Chondrocyte (in vitro differentiated cells): ENCODE measurements around the gene TPST2. TPM values are rescaled to one million over a fixed set of nuclear protein-coding genes. Genes with fewer than 3 reads are reported as not detected.

Experiments used
- DNase-seq: peaks from one replicate; pipeline ENCODE4 v3.0.0; 2021; ENCODE audit warnings: mixed read lengths, low spot score
- H3K27ac Mint-ChIP-seq: one replicate; pipeline ENCODE4 v1.8.0; 2021; ENCODE audit warnings: mild to moderate bottlenecking, moderate library complexity, mixed read lengths; ENCODE audit not compliant: unreplicated experiment
- H3K27me3 Mint-ChIP-seq: 2 replicates; pipeline ENCODE4 v1.8.0; 2021; ENCODE audit warnings: low read depth, mixed read lengths
- H3K36me3 Mint-ChIP-seq: 2 replicates; pipeline ENCODE4 v1.8.0; 2021; ENCODE audit warnings: low read depth, mixed read lengths
- H3K4me1 Mint-ChIP-seq: 2 replicates; pipeline ENCODE4 v1.8.0; 2021; ENCODE audit warnings: low read depth, mild to moderate bottlenecking, mixed read lengths
- H3K4me3 Mint-ChIP-seq: one replicate; pipeline ENCODE4 v1.8.0; 2021; ENCODE audit warnings: mild to moderate bottlenecking, moderate library complexity, mixed read lengths; ENCODE audit not compliant: unreplicated experiment
- H3K9me3 Mint-ChIP-seq: 2 replicates; pipeline ENCODE4 v1.8.0; 2021; ENCODE audit warnings: low read depth, mixed read lengths
- CTCF ChIP-seq: fragments of 200-600 bp; sonication (generic); IDR thresholded peaks from 2 replicates; pipeline ENCODE4 v1.5.0; 2021; ENCODE audit warnings: antibody characterized with exemption, mild to moderate bottlenecking, moderate library complexity
- total RNA-seq: library from RNA; stranded (reverse); gene quantifications from 3 replicates; pipeline ENCODE4 v1.2.1, GENCODE V29; 2021

The TPST2 gene
- total RNA-seq, 1 donor from 2014 or later: 75.8 TPM

GRCh38 chr22:26501996-26502395, 87.9 kb downstream of the TPST2 start:
- no peaks in the 10 kb centered on the region for H3K27me3 Mint-ChIP-seq
- no peak for DNase-seq
- H3K36me3 Mint-ChIP-seq: peaks cover 53% of the 10 kb centered on the region

GRCh38 chr22:26499188-26499703, 90.7 kb downstream of the TPST2 start:
- DNase-seq: no peak
- Mint-ChIP-seq H3K4me1 (peaks cover 23% of the 10 kb centered on the region), H3K27me3 (no peaks in the 10 kb centered on the region), H3K36me3 (peaks cover 50% of the 10 kb centered on the region), H3K27ac (no peak overlapping the region), H3K4me3 (no peak overlapping the region), H3K9me3 (no peaks in the 10 kb centered on the region)
- TF ChIP-seq CTCF: no peak

More at GRCh38 chr22:26501996-26502395, 87.9 kb downstream of the TPST2 start:
- H3K27ac Mint-ChIP-seq: no peak overlapping the region
- H3K4me1 Mint-ChIP-seq: peaks cover 18% of the 10 kb centered on the region
- no peak for TF ChIP-seq CTCF
- H3K4me3 Mint-ChIP-seq: no peak overlapping the region
- no peaks in the 10 kb centered on the region for H3K9me3 Mint-ChIP-seq

GRCh38 chr22:26496456-26496855, 93.5 kb downstream of the TPST2 start:
- H3K36me3 Mint-ChIP-seq: peaks cover 41% of the 10 kb centered on the region
- no peak for TF ChIP-seq CTCF
- no peaks in the 10 kb centered on the region for H3K9me3 Mint-ChIP-seq
- H3K4me1 Mint-ChIP-seq: peaks cover 9% of the 10 kb centered on the region
- H3K27ac Mint-ChIP-seq: no peak overlapping the region
- H3K27me3 Mint-ChIP-seq: no peaks in the 10 kb centered on the region
- DNase-seq: no peak
- H3K4me3 Mint-ChIP-seq: no peak overlapping the region

GRCh38 chr22:26494506-26494905, 95.4 kb downstream of the TPST2 start:
- peak overlapping the region; percentile 27 for H3K27ac Mint-ChIP-seq
- peaks cover 6% of the 10 kb centered on the region for H3K4me1 Mint-ChIP-seq
- no peak for DNase-seq
- no peaks in the 10 kb centered on the region for H3K9me3 Mint-ChIP-seq
- H3K4me3 Mint-ChIP-seq: no peak overlapping the region
- H3K27me3 Mint-ChIP-seq: no peaks in the 10 kb centered on the region
- TF ChIP-seq CTCF: no peak
- peaks cover 37% of the 10 kb centered on the region for H3K36me3 Mint-ChIP-seq

GRCh38 chr22:26492220-26492619, 97.7 kb downstream of the TPST2 start:
- no peak for DNase-seq
- Mint-ChIP-seq H3K9me3 (no peaks in the 10 kb centered on the region), H3K27me3 (no peaks in the 10 kb centered on the region), H3K4me3 (no peak overlapping the region), H3K27ac (no peak overlapping the region), H3K36me3 (peaks cover 26% of the 10 kb centered on the region), H3K4me1 (peaks cover 15% of the 10 kb centered on the region)
- TF ChIP-seq CTCF: no peak
